LoVo (cell line): ENCODE measurements around the gene ERN1.
"Not testable (repeated sequence)": the region's sequence is repeated elsewhere in the genome, so short reads cannot be mapped to it uniquely, and the experiment has no call there.

ENCODE experiments used
- DNase-seq: peaks from one replicate; pipeline ENCODE4 v3.0.0-alpha.2; 2016; ENCODE audit warnings: low spot score

The ERN1 gene

GRCh38 chr17:64025732-64026294 lies 104.1 kb downstream of the ERN1 start:
- DNase-seq, result peak; percentile 82

- no peak for DNase-seq
These were observed 104.9 kb downstream of the ERN1 start for GRCh38 chr17:64024781-64025731.

- no peak for DNase-seq
These were observed 105.7 kb downstream of the ERN1 start for GRCh38 chr17:64024215-64024654.

GRCh38 chr17:64022611-64023063 lies 107.3 kb downstream of the ERN1 start:
- DNase-seq, result no peak

- peak; percentile 73 for DNase-seq
These were observed 109.7 kb downstream of the ERN1 start, which contains the start of gene ICAM2 for GRCh38 chr17:64020056-64020766. ICAM2 (minus strand) TSS chr17:64020633; CDS start chr17:64006691, 13,942 bp downstream.

GRCh38 chr17:64019551-64019961 lies 110.4 kb downstream of the ERN1 start:
- not testable (repeated sequence) for DNase-seq

GRCh38 chr17:64017381-64017980 lies 112.5 kb downstream of the ERN1 start:
- DNase-seq, result no peak

- DNase-seq, result no peak
These were observed 113.0 kb downstream of the ERN1 start for GRCh38 chr17:64016974-64017373.

GRCh38 chr17:64016231-64016784 lies 113.6 kb downstream of the ERN1 start:
- no peak for DNase-seq

GRCh38 chr17:64015447-64015846 lies 114.5 kb downstream of the ERN1 start:
- no peak for DNase-seq

GRCh38 chr17:64009571-64010402 lies 120.2 kb downstream of the ERN1 start:
- no peak for DNase-seq

- no peak for DNase-seq
These were observed 121.1 kb downstream of the ERN1 start for GRCh38 chr17:64008830-64009229.

GRCh38 chr17:64008346-64008745 lies 121.6 kb downstream of the ERN1 start:
- no peak for DNase-seq

- no peak for DNase-seq
These were observed 122.1 kb downstream of the ERN1 start for GRCh38 chr17:64007838-64008282.

- DNase-seq, result not testable (repeated sequence)
These were observed 122.7 kb downstream of the ERN1 start for GRCh38 chr17:64007089-64007837.

GRCh38 chr17:64006361-64007088 lies 123.4 kb downstream of the ERN1 start:
- no peak for DNase-seq

GRCh38 chr17:64005734-64006167 lies 124.2 kb downstream of the ERN1 start:
- peak; percentile 47 for DNase-seq

- no peak for DNase-seq
These were observed 124.8 kb downstream of the ERN1 start for GRCh38 chr17:64004903-64005733.
